Stimulated activated CD4-positive, alpha-beta T cell treated with anti-CD3 and anti-CD28 coated beads, Interleukin-2, amount 100 ng/mL, for 4 hours (primary cell): ENCODE results near the gene GPRIN1.
"Not testable (repeated sequence)": the region's sequence is repeated elsewhere in the genome, so short reads cannot be mapped to it uniquely, and the experiment has no call there.

ENCODE experiments used
- DNase-seq: peaks from one replicate; pipeline ENCODE4 v3.0.0-alpha.2; 2020; ENCODE audit warnings: low read depth

Gene GPRIN1

GRCh38 chr5:176597417-176598389, 12.3 kb downstream of the GPRIN1 start:
- no peak for DNase-seq

GRCh38 chr5:176596689-176597416, 13.1 kb downstream of the GPRIN1 start:
- DNase-seq = peak; percentile 60

DNA sequence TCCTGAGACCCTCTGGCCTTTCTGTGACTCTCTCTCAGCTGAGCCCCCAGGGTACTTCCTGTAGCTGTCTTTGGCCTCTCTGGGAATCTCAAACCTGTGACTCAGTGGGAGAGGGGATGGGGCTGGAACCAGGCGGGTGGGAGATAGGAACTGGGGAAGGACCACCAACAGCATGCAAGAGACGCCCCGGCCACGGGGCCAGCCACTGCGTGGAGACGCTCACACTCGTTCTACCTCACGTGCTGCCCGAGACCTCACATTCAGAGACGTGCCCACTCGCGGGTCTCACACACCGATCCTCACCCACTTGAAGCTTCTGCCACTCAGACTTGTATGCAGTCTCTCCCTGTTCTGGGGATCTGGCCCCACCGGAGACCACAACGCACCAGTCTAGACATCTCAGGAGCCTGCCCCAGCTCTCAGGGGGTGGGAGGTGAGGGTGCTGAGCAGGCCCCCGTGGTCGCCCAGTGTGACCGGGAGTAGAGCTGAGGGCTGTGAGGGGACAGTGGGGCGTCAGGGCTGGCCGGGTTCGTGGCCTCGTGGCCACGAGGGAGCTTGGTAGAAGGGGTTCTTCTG, 13.8 kb downstream of the GPRIN1 start:
- DNase-seq = no peak

GRCh38 chr5:176595386-176595943, 14.5 kb downstream of the GPRIN1 start:
- DNase-seq = no peak

- DNase-seq = no peak
Measured at GRCh38 chr5:176594554-176594953, 15.4 kb downstream of the GPRIN1 start.

DNA sequence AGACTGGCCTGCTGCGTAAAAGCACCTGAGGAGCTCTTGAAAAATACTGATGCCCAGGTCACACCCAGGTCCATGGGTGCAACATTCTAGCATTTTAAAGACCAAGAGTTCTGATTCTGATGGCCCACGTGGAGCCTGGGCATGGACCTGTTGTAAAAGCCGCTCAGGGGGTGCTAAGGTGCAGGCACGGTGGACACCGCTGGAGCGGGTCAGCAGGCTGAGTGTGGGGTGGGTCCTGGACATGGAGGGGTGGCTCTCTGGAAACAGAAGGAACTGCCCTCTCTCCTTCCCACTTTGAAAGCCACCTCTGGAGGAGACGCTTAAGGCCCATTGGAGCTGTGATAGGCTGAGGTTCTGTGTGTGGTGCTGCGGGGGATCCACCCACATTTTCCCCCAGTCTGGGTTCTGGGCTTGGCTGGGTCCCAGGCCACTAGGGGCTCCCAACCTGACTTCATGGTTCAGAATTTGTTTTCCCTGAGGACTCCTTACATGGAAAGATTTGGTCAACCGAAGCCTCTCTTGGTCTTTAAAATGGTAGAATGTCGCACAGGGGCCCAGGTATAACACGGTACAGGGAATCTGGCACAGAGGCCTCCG, 16.6 kb downstream of the GPRIN1 start:
- DNase-seq = no peak

GRCh38 chr5:176592573-176592972, 17.4 kb downstream of the GPRIN1 start:
- DNase-seq = no peak

GRCh38 chr5:176591667-176592066, 18.3 kb downstream of the GPRIN1 start:
- not testable (repeated sequence) for DNase-seq

GRCh38 chr5:176590035-176590717, 19.8 kb downstream of the GPRIN1 start:
- DNase-seq = no peak

- no peak for DNase-seq
Measured at GRCh38 chr5:176589039-176589769, 20.8 kb downstream of the GPRIN1 start.

DNA sequence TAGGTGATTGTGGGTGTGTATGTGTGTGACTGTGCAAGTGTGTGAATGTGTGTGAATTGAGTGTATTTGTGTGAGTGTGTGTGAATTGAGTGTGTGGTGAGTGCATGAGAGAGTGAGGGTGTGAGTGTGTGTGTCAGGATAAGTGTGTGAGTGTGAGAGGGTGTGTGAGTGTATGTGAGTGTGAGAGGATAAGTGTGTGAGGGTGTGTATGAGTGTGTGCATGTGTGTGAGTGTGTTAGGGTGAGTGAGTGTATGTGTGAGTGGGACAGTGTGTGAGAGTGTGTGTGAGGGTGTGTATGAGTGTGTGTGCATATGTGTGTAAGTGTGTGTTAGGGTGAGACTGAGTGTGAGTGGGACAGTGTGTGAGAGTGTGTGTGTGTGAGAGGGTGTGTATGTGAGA, 21.7 kb downstream of the GPRIN1 start:
- DNase-seq = no peak

- no peak for DNase-seq
Measured at GRCh38 chr5:176587398-176587797, 22.6 kb downstream of the GPRIN1 start.

DNA sequence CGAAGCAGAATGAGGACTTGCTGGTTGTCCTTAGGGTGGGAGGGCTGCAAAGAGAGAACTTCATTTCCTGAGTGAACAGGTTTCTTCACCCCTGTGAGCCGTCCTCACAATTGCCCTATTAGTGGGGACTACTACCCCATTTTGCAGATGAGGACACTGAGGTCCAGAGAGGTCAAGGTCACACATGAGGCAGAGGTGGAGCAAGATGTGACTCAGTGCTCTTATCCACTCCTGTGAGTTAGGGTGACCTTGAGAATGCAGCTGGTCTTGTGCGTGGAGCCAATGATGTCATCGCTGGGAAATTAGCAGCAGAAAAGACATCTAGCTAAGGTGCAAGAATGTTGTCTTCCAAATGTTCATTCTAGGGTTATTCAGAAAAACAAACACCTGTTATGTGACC, 26.9 kb downstream of the GPRIN1 start:
- DNase-seq = no peak

DNA sequence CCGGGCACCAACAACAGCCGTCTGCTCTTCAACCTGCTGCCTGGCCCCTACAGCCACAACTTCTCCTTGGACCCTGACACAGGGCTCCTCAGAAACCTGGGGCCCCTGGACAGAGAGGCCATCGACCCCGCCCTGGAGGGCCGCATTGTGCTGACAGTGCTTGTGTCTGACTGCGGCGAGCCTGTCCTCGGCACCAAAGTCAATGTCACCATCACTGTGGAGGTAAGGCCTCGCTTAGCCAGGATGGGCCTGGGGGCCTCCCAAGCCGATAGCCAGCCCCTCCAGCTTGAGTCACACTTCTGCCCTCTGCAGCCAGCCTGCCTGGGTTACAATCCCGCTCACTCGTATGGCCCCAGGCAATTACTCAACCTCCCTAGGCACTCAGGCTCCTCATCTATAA, 28.6 kb downstream of the GPRIN1 start:
- no peak for DNase-seq

- no peak for DNase-seq
Measured at GRCh38 chr5:176579323-176579722, 30.6 kb downstream of the GPRIN1 start.

DNA sequence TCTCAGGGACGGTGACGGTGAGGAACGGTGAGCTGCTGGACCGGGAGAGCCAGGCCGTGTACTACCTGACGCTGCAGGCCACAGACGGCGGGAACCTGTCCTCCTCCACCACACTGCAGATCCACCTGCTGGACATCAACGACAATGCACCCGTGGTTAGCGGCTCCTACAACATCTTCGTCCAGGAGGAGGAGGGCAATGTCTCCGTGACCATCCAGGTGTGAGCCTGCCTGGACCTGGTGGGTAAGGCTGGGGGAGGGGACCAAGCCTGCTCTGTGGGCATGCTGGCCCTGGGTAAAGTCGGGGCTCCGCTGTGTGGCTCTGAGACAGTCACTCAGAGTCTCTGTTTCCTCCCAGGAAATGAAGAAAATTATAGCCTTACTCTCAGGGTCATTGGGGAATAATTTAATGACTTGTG, 31.6 kb downstream of the GPRIN1 start:
- DNase-seq = peak; percentile 13

DNA sequence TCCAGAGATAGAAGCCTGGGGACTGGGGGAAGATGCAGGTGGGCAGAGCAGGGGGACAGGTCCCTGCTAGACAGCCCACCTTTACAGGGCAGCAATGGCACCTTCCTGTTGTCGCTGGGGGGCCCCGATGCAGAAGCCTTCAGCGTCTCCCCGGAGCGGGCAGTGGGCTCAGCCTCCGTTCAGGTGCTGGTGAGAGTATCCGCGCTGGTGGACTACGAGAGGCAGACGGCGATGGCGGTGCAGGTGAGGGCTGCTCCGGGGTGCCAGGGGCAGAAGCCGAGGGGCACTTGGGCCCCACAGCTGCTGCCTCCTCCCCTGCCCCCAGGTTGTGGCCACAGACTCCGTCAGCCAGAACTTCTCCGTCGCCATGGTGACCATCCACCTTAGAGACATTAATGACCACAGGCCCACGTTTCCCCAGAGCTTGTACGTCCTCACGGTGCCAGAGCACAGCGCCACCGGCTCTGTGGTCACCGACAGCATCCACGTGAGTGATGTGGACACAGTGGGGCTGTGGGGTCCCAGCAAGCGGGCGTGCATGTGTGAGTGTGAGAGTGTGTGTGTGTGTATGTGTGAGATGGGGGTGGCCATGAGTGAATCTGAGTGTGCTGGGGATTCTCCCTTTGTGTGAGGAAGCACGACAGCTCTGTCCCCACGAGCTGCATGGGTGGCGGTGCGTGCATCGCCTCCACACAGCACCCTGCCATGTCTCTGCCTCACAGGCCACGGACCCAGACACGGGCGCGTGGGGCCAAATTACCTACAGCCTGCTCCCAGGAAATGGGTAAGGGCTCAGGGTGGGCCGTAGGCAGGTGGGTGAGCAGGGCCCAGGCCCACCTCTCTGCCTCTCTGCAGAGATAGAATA, 32.4 kb downstream of the GPRIN1 start:
- no peak for DNase-seq

DNA sequence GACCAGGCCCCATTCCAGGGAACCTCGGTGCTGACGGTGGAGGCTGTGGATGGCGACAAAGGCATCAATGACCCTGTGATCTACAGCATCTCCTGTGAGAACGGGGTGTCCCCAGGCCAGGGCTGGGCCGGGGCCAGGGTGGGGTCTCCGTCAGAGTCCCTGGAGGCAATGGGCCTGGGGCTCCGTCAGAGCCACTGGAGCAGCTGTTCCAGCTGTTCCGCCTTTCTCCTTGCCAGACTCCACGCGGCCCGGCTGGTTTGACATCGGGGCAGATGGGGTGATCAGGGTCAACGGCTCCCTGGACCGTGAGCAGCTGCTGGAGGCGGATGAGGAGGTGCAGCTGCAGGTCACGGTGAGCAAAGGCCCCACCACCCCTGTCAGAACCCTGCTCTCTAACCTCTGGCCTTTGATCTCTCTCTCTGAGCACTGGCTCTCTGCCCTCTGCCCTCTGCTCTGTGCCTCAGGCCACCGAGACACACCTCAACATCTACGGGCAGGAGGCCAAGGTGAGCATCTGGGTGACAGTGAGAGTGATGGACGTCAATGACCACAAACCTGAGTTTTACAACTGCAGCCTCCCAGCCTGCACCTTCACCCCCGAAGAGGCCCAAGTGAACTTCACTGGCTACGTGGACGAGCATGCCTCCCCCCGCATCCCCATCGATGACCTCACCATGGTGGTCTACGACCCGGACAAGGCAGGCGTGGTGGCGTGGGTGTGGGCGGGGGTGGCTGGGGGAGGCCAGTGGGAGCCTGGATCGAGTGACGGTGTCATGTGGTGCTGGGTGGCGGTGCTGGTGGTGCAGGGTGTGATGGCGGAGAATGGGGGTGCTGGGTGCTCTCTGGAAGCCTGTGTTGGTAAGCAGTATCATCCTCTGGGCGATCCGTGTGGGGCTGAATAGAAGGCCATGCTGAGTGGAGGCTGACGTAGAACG, 34.2 kb downstream of the GPRIN1 start:
- no peak for DNase-seq

DNA sequence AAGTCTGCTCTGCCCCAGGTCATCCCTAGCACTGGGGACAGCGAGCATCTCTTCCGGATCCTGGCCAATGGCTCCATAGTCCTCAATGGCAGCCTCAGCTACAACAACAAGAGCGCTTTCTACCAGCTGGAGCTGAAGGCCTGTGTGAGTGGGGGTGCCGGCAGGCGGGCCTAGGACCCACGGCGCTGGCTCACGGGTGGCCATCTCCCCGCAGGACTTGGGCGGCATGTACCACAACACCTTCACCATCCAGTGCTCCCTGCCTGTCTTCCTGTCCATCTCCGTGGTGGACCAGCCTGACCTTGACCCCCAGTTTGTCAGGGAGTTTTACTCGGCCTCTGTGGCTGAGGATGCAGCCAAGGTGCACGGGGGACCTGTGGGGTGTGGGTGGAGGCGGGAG, 34.9 kb downstream of the GPRIN1 start:
- no peak for DNase-seq
